ENCODE data around the gene KDM6A.
"Not testable (repeated sequence)": the region's sequence is repeated elsewhere in the genome, so short reads cannot be mapped to it uniquely, and the experiment has no call there.

The KDM6A gene

DNA sequence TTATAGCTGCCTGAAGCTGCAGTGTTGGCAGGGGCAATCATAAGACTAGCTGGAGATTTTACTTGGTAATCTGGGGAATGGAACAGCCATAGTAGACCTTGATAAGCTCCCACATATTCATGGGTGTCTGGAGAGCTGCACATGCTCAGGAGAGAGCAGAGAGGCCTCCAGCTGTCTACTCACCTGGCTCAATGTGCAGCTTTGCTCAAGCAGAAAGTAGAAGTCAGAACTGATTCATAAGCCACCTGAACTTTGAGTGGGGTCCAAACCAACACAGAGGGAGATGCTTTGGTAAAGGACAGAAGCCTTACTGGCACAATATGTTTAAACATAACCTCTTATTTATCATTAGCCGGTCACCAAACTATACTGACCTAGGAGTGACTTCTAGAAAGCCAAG lies 54.4 kb downstream of the KDM6A start:
- no peak for DNase-seq (ENCODE audit: low spot score)

DNA sequence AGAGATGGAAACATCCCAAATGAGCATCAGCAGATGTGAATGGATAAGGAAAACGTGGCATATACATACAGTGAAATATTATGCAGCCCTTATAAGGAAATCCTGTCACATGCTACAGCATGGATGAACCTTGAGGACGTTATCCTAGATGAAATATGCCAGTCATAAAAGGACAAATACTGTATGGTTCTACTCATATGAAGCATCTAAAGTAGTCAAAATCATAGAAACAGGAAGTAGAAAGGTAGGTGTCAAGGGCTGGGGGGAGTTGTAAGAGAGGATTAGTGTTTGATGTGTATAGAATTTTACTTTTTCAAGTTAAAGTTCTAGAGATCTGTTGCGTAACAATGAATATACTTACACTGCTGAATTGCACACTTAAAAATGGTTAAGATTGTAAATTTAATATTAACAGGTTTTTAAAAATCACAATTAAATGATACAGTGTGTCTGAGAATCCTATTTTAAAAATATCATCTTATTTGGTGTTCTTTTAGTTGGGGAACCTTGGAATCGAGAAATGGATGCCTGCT lies 58.5 kb downstream of the KDM6A start:
- no peak for DNase-seq (ENCODE audit: low spot score)

GRCh38 chrX:44935172-44935571 lies 62.2 kb downstream of the KDM6A start:
- no peak for DNase-seq (ENCODE audit: low spot score)

GRCh38 chrX:44935640-44936039 lies 62.7 kb downstream of the KDM6A start:
- no peak for DNase-seq (ENCODE audit: low spot score)

GRCh38 chrX:44937606-44938005 lies 64.6 kb downstream of the KDM6A start:
- no peak for DNase-seq (ENCODE audit: low spot score)

DNA sequence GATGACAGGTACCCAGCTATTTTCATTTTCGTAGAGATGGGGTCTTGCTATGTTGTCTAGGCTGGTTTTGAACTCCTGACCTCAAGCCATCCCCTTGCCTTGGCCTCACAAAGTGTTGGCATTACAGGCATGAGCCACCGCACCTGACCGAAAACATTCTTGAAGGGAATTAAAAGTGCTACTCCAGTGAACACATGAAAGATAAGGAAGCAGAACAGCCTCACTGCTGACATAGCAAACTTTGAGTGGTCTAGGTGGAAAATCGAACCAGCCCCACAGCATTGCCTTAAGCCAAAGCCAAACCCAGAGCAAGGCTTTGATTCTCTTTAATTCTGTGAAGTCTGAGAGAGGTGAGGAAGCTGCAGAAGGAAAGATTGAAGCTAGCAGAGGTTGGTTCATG lies 65.1 kb downstream of the KDM6A start:
- no peak for DNase-seq (ENCODE audit: low spot score)

DNA sequence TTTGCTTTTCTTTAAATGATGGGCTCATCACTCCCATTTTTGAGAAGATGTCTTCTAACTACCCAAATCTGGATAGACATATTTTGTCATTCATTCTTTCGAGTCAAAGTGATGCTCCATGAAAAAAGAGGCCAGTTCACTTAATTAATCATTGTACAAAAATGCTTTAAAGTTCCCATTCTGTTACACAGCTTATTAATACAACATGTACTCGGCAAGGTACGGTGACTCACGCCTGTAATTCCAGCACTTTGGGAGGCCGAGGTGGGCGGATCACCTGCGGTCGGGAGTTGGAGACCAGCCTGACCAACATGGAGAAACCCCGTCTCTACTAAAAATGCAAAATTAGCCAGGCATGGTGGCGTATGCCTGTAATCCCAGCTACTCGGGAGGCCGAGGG lies 67.6 kb downstream of the KDM6A start:
- not testable (repeated sequence) for DNase-seq (ENCODE audit: low spot score)

- DNase-seq (ENCODE audit: low spot score) = no peak
Measured at GRCh38 chrX:44943007-44943406, 70.0 kb downstream of the KDM6A start.

DNA sequence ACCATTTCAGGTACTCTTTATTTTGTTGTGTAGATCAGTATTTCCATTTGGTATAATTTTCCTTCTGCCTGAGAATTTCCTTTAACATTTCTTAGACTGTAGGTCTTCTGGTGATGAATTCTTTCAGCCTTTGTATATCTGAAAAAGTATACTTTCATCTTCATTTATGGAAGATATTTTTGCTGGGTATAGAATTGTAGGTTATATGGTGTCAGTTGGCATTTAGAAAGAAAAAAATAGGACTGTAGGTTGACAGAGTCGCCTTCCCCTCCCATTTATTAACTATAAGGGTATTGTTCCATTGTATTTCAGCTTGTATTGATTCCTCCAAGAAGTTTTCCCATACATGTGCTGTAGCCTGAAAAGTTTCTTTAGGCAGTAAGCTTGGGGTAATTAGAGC lies 71.9 kb downstream of the KDM6A start:
- DNase-seq (ENCODE audit: low spot score) = no peak

- DNase-seq (ENCODE audit: low spot score) = no peak
Measured at GRCh38 chrX:44945736-44946135, 72.7 kb downstream of the KDM6A start.

DNA sequence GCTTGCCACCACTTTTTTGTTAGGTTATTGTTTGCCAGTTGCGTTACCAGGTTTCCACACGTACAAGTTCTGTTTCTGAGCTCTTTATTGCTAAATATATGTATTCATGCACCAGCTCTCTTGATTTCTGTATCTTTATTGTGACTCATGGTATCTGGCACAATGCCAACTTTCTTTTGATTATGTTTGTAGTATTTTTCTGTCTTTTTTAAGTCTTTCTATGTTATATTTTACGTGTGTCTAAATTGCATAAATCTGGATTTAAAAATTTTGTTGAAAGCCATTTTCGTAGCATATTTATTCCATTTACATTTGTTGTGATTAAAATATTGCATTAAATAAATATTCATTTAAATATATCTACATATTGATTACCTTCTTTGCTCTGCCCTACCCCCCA lies 73.8 kb downstream of the KDM6A start:
- no peak for DNase-seq (ENCODE audit: low spot score)

DNA sequence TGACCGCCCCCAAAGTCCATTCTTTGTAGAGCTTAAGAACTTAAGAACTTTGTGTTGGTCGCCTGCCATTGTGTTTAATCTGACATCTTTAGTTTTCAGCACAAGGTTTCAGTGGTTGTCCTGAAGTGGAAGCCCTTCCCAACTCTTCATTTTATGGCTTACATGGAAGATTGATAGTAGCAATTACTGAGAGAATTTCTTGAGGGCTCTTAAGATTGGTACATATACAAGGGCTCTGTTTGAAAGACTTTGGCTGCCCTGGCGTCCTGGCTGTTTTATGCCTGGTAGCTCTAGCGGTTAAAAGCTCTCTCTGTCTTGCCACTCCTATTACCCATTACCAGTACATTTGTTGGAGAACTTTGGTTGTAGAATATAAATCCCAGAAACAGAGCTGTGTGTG lies 75.0 kb downstream of the KDM6A start:
- no peak for DNase-seq (ENCODE audit: low spot score)

DNA sequence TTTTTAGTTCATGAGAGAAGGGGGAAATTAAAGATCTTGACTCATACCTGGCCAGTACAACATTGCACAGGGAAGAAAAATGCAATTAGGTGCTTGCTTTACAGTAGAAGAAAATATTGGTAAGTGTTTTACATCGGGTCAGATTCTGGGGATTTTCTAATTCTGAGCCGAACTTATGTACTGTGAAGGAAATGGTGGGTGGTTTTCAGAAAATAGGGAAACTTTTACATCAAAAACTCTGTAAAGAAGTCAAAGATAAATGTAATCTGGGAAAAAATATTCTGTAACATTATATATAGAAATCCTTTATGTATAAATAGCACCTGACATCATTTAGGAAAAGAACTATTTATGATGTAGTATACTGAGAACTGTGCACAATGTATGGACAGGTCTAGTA lies 75.4 kb downstream of the KDM6A start:
- no peak for DNase-seq (ENCODE audit: low spot score)

GRCh38 chrX:44949125-44949524 lies 76.1 kb downstream of the KDM6A start:
- DNase-seq (ENCODE audit: low spot score) = no peak

DNA sequence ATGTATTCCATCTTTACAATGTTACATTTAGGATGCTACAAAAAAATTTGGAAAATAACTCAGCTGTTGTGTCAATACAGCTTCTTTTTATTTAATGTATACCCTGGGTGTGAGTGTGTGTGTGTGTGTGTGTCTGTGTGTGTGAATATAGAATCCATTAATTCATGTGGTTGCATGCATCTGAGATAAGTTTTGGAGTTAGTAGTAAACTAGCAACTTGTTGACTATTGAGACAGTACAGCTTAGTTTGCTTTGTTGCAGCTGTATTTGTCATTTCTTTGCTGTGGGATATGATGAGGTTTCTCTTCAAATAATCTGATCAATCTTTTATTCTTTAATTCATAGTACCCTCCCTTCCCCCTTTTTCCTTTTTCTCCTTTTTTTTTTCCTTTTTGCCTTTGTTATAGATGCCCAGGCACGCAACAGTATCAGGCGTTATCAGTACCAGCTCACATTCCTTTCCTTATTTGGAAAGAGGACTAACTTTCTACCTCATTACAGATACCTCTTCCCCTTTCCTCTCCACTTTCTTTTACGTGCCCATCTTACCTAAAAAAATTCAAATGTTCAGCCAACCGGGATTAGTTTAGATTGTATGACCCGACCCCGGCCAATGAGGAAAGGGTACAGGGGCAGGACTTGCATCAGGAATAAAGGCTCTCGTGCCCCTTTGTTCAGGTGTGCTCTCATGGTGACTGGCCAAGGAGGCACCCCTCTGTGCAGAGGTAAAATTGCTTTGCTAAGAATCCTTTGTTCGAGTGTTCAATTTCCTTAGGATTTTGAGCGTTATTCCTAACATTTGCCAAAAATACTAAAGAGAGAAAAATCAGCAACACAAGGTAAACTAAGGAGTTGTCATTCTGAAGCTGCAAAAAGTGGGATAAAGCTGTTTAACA lies 77.7 kb downstream of the KDM6A start:
- DNase-seq (ENCODE audit: low spot score) = not testable (repeated sequence)

- no peak for DNase-seq (ENCODE audit: low spot score)
Measured at GRCh38 chrX:44951572-44952067, 78.6 kb downstream of the KDM6A start.

- DNase-seq (ENCODE audit: low spot score) = no peak
Measured at GRCh38 chrX:44952329-44953027, 79.5 kb downstream of the KDM6A start.

DNA sequence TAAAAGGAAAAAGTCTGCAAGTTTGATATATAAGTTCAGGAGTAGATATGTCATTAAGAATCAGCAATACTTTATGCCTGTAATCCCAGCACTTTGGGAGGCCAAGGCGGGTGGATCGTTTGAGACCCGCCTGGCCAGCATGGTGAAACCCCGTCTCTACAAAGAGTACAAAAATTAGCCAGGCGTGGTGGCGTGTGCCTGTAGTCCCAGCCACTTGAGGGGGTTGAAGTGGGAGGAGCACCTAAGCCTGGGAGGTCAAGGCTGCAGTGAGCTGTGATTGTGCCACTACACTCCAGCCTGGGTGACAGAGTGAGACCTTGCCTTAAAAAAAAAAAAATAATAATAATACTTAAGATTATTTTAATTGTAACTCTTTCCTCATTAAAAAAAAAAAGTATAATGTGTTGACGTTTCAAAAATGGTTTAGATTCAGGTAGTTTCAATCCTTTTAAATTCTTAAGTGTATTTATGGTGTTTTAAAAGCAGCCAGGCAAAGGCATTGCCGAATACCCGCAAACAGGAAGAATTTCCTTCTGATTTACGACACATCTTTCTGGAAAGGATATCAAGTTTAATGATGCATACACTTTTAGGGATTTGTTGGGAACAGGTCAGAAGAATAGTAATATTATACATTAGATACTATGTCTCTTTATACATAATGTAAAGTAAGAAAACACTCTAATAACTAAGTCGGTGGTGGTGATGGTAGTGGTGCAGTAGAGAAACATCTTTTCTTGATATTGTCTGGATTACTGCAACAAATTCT lies 80.9 kb downstream of the KDM6A start:
- DNase-seq (ENCODE audit: low spot score) = no peak

- no peak for DNase-seq (ENCODE audit: low spot score)
Measured at GRCh38 chrX:44954562-44954961, 81.6 kb downstream of the KDM6A start.

DNA sequence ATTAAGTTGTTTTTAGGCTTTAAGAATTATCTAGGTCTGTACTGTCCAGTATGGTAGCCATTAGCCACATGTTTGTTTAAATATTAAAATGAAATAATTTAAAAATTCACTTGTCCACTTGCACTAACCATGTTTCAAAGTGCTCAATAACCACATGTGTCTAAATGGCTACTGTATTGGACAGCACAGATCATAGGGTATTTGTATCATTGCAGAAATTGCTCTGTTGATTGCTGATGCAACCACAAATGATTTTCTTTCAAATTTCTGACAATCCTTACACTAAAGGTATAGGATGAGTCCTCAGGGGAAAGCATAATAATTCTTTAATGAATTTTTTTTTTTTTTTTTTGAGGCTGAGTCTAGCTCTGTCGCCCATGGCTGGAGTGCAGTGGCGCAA lies 84.9 kb downstream of the KDM6A start:
- no peak for DNase-seq (ENCODE audit: low spot score)

- DNase-seq (ENCODE audit: low spot score) = no peak
Measured at GRCh38 chrX:44958480-44958879, 85.5 kb downstream of the KDM6A start.

Measured in AG08395 (cell line).